GM06990 (cell line): ENCODE results near the gene ADM2.

Experiments
- DNase-seq: peaks from one replicate; pipeline ENCODE4 v3.0.0-alpha.2; 2011; ENCODE audit not compliant: insufficient read length; ENCODE audit errors: extremely low read depth
- H3K27me3 ChIP-seq: replicated peaks from 2 replicates; pipeline ENCODE4 v1.6.0; 2011; ENCODE audit warnings: low read length; ENCODE audit not compliant: control insufficient read depth, insufficient read depth
- H3K36me3 ChIP-seq: 2 replicates; pipeline ENCODE4 v1.5.1; 2011; ENCODE audit warnings: low read length; ENCODE audit not compliant: control insufficient read depth, insufficient read depth
- H3K4me3 ChIP-seq: replicated peaks from 2 replicates; pipeline ENCODE4 v1.5.1; 2011; ENCODE audit warnings: low read depth, mild to moderate bottlenecking, control low read depth, low read length
- CTCF ChIP-seq: IDR thresholded peaks from 2 replicates; pipeline ENCODE4 v1.5.1; 2011; ENCODE audit warnings: low read length, control low read depth, mild to moderate bottlenecking, inconsistent platforms; ENCODE audit not compliant: insufficient read depth, poor library complexity, severe bottlenecking

ADM2 gene

GRCh38 chr22:50525104-50525857 lies 43.9 kb downstream of the ADM2 start, which contains the start of gene SCO2:
Gene SCO2, minus strand, starts transcription at chr22:50525598. Its CDS starts 1,187 bp downstream, at chr22:50524411.
- peak; percentile 31 for TF ChIP-seq CTCF
- H3K36me3 ChIP-seq, result peaks cover 31% of the 10 kb centered on the region
- peak within 1 kb of the TSS; percentile 78 for H3K4me3 ChIP-seq
- DNase-seq, result peak; percentile 100
- no peaks in the 10 kb centered on the region for H3K27me3 ChIP-seq

GRCh38 chr22:50525858-50526107 lies 44.4 kb downstream of the ADM2 start:
- H3K4me3 ChIP-seq, result peak overlapping the region; percentile 78
- H3K27me3 ChIP-seq, result no peaks in the 10 kb centered on the region
- no peak for TF ChIP-seq CTCF
- no peak for DNase-seq
- peaks cover 30% of the 10 kb centered on the region for H3K36me3 ChIP-seq

- Histone ChIP-seq H3K4me3 (peak overlapping the region; percentile 78), H3K36me3 (peaks cover 27% of the 10 kb centered on the region), H3K27me3 (no peaks in the 10 kb centered on the region)
- peak; percentile 27 for TF ChIP-seq CTCF
- DNase-seq, result peak; percentile 91
Observed at GRCh38 chr22:50526108-50526833, 44.9 kb downstream of the ADM2 start.

- peak; percentile 80 for DNase-seq
- Histone ChIP-seq H3K27me3 (no peaks in the 10 kb centered on the region), H3K36me3 (peaks cover 21% of the 10 kb centered on the region), H3K4me3 (peak overlapping the region; percentile 78)
- TF ChIP-seq CTCF, result no peak
Observed at GRCh38 chr22:50526834-50527801, 45.8 kb downstream of the ADM2 start.

- Histone ChIP-seq H3K36me3 (peaks cover 12% of the 10 kb centered on the region), H3K4me3 (no peak overlapping the region), H3K27me3 (no peaks in the 10 kb centered on the region)
- TF ChIP-seq CTCF, result no peak
- peak; percentile 19 for DNase-seq
Observed at GRCh38 chr22:50527921-50528681, 46.8 kb downstream of the ADM2 start.
